TTC549 (cell line): ENCODE measurements around the gene JARID2.

Experiments used
- FAIRE-seq: peaks from 2 replicates; lab custom pipeline; 2012; peaks lifted over from hg19 to GRCh38; lab: Jason Lieb, UNC

The JARID2 gene

GRCh38 chr6:15376900-15377487 lies 131.1 kb downstream of the JARID2 start:
- FAIRE-seq = no peak

- no peak for FAIRE-seq
Measured at GRCh38 chr6:15378272-15378671, 132.4 kb downstream of the JARID2 start.

- FAIRE-seq = no peak
Measured at GRCh38 chr6:15378866-15379265, 133.0 kb downstream of the JARID2 start.

DNA sequence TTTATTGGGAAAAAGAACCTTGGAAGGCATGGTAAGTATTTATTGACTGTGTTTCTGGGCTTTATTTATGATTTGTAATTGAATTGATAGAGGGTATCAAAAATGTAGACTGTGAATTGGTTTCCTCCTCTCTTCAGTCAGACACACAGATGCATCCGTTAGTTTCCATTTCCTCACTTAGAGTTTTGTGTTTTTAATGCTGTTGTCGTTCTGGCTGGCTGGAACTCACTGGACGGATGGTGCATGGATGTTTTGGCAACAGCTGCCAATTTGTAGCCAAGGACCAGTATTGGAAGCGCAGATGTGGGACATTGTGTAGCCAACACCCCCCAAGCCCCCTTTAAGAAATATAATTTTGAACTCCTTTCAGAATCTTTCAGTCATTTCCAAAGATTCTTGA lies 134.5 kb downstream of the JARID2 start:
- no peak for FAIRE-seq

DNA sequence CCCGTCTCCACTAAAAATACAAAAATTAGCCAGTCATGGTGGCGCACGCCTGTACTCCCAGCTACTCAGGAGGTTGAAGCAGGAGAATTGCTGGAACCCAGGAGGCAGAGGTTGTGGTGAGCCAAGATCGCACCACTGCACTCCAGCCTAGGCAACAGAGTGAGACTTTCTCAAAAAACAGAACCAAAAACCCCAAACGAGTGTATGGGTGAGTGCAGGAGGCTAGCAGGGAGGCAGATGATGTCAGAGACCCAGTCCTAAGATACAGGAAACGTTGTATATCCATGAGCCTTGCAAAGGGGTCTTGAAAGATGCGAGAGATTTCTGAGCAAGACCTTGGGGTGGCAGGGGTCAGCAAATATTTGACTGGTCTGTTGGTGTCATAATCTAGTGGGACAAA lies 136.2 kb downstream of the JARID2 start:
- FAIRE-seq = no peak

DNA sequence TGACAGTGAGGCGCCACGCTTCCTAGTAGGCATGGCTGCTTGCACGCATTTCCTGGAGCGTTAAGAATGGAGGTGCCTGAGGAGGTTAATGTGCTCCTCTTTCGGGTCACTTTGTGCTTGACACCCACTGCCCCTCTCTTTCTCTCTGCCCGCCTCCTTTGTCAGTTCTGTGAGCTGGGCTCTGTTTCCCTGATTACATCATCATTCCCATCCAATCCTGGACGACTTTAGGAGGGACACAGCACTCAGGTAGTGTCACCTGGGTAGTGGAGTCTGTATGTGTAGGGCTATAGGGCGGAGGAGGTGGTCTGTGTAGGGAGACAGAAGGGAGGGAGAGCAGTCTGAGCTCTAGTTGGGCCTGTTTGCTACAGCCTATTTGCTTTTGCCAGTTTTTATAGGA lies 136.8 kb downstream of the JARID2 start:
- FAIRE-seq = no peak

DNA sequence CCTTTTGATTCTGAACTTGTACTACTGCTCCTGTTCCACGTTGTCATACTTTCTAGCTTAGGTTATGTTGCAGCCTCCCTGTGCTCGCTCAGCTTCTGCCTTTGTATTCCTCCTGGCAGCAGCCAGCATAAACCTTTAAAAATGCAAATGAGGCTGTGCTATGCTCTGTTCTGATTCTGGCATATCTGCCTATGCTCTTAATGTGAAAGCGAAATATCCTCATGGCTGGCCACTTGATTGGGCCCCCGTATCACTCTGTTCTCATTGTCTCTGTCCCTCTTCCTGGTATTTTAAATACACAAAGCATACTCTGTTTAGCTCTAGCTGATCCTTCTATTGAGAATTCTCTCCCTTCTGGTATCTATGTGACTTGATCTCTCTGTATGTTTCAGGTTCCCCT lies 139.0 kb downstream of the JARID2 start:
- FAIRE-seq = no peak

GRCh38 chr6:15385521-15385920 lies 139.7 kb downstream of the JARID2 start:
- no peak for FAIRE-seq

- FAIRE-seq = no peak
Measured at GRCh38 chr6:15386110-15386755, 140.4 kb downstream of the JARID2 start.

DNA sequence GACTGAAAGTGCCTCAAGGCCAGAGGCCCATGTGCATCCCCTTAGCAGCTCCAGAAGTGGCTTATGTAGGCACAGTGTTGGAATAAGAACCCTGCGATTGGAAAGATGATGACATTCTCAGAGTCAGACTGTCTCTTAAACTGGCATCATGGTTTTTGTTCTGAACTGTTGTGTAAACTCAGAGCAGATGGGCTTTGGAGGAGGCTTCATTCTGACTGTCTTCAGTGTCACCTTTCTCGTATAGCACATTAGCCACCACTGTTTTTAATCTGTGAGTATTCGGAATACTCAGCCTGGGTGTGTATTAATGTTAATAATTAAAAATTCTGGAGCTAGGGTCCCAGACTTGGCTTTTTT lies 140.9 kb downstream of the JARID2 start:
- no peak for FAIRE-seq

- no peak for FAIRE-seq
Measured at GRCh38 chr6:15387118-15387517, 141.2 kb downstream of the JARID2 start.

GRCh38 chr6:15389084-15389764 lies 143.4 kb downstream of the JARID2 start:
- no peak for FAIRE-seq

DNA sequence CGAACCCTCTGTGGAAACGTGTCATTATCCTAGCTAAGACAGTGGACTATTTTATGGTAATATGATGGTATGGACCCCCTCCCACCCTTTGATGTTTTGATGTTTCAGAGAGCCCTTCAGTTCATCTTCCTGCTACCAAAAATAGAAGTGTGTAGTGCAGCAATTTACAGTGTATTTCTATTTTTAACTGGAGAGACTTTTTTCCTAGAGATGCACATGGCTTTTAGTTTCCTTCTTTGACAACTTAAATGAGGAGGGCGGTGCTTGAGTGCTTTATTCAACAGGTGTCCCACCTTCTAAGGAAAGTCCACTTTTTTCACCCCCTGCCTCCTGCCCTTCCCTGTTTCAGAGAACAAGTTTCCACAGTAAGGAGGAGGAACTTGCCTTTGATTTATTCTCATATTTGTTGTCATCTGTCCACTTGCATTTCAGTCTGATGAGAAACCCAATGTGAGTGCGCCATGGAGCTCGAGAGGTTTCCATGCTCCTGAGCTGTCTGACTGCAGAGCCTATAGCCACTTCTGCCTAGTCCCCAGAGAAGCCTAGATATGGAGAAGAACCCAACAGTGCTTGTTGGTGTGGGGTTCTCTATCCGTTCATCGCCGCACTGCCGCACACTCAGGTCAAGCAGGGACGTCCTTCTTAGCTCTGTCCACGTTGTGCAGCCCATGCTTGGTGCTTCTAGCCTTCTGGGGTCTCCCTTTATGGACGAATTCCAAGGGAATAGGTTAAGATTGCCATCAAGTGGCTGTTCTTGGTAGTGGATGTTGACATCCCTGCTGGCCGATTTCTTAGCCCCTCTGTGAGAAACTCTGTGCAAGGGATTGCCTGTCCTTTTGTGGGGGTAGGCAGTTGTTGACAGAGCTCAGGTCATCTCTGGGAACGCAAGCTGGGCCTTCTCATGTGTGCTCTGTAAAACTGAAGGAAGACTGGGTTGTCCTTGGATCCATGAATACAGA lies 144.2 kb downstream of the JARID2 start:
- FAIRE-seq = no peak

- FAIRE-seq = no peak
Measured at GRCh38 chr6:15391500-15391899, 145.6 kb downstream of the JARID2 start.

- FAIRE-seq = no peak
Measured at GRCh38 chr6:15392182-15392581, 146.3 kb downstream of the JARID2 start.

GRCh38 chr6:15393605-15394004 lies 147.7 kb downstream of the JARID2 start:
- no peak for FAIRE-seq

GRCh38 chr6:15395087-15395486 lies 149.2 kb downstream of the JARID2 start:
- FAIRE-seq = no peak

DNA sequence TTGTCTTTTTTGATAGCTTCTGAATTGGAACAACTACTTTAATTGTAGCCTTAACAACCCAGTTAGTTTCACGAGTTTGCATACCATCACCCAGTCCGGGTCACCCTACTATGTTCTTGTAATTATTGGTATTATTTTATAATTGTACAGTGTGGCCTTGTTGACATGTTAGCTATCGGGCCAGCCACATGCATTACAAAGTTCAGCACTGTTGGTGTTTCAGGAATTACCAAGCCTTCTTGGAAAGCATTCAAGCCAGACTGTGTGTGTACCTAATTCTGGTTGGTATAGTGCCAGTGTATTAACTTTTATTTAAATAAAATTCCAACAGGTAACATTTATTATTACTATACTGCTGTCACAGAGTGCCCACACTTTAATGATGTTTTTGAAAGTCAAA lies 150.9 kb downstream of the JARID2 start:
- no peak for FAIRE-seq

DNA sequence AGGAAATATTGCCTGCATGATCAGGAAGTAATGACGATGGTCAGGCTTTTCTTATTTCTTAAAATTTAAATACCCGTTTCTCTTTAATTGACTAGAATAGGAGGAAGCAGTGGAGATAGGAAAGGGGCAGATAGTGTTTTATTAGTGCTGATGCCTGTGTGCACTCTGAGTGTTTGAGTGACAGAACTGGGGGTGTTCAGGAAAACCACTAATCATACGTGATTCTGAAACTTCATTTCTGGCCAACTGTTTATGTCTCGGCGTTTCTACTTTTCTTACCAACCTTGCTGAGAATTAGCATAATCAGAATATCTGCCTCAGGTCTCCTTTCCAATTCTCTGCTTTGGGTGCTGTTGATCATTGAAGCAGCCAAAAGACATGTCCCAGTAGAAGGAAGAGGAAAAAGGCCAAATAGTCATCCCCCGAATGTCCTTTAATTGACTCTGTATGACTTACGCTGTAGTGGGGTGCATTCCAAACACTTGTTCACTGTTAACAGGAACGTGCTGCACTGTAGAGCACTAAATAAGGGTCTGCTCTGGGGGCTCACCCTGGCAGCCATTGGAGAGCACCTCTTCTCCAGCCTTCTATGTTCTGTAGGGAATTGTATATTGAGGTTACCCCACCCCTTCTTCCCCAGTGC lies 152.9 kb downstream of the JARID2 start:
- no peak for FAIRE-seq

GRCh38 chr6:15399641-15400470 lies 154.0 kb downstream of the JARID2 start:
- no peak for FAIRE-seq

DNA sequence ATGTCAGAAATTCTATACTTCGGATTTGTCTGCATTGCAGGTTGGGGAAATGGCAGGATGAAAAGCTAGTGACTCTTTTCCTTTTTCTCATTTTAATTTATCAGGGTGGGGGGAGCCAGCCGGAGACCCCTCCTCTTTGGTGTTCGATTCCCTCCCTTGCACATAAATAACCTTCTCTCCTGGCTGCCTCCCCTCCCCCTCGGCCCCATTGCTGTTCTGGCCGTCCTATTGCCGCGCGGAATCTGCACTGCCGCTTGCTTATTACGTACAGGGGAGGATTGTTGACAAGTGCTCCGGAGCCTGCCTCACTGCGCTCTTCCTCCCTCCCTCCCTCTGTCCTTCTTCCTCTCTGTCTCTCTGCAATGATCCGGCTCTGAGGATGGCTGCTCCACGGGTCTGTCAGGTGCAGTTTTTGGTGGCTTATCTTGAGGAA lies 154.7 kb downstream of the JARID2 start:
- no peak for FAIRE-seq
